IMR-90 (cell line): ENCODE data around the gene ZNF593OS. TPM values are rescaled to one million over a fixed set of nuclear protein-coding genes. Genes with fewer than 3 reads are reported as not detected.
A peak's percentile ranks its signal among the peaks of the same experiment; 100 is the strongest.

Source experiments
- ATAC-seq: fragments of 200-7000 bp; cut with Tn5 transposase; 2 replicates; pipeline ENCODE4 v1.9.1; 2020; ENCODE audit warnings: low read depth, mild to moderate bottlenecking, moderate library complexity
- BruUV-seq: library from RNA; stranded (reverse); fragments of 400-500 nt; replicated peaks from 2 replicates; lab custom pipeline; 2021; lab: Mats Ljungman, UMichigan
- CTCF ChIA-PET: fragments of 300-600 bp; formaldehyde crosslinking; extraction: SDS; loops from one replicate; lab custom pipeline; 2021; ENCODE audit warnings: antibody characterized with exemption; lab: Yijun Ruan, JAX
- POLR2A ChIA-PET: fragments of 300-600 bp; sonication (Branson Sonifier 250); formaldehyde crosslinking; loops from one replicate; lab custom pipeline; 2022; ENCODE audit warnings: antibody characterized with exemption; ENCODE audit not compliant: unreplicated experiment; lab: Charles Lee
- DNase-seq: peaks from one replicate; pipeline ENCODE4 v3.0.0; 2013
- H2AFZ ChIP-seq: replicated peaks from 2 replicates; pipeline ENCODE3; 2013; ENCODE audit warnings: low read length, mild to moderate bottlenecking; ENCODE audit not compliant: poor library complexity
- H2AK5ac ChIP-seq: 2 replicates; pipeline ENCODE4 v1.6.1; 2013; ENCODE audit warnings: low read depth, low read length, inconsistent platforms
- H2AK9ac ChIP-seq: replicated peaks from 2 replicates; pipeline ENCODE3; 2013; ENCODE audit warnings: mild to moderate bottlenecking, low read depth, low read length, moderate library complexity; ENCODE audit not compliant: poor library complexity
- H2BK120ac ChIP-seq: 2 replicates; pipeline ENCODE4 v1.6.1; 2013; ENCODE audit warnings: low read depth, low read length, inconsistent platforms
- H2BK15ac ChIP-seq: 3 replicates; pipeline ENCODE4 v1.6.1; 2013; ENCODE audit warnings: low read depth, low read length, inconsistent platforms
- H2BK20ac ChIP-seq: 2 replicates; pipeline ENCODE4 v1.6.1; 2013; ENCODE audit warnings: low read depth, mild to moderate bottlenecking, inconsistent platforms, low read length, moderate library complexity
- H2BK5ac ChIP-seq: 2 replicates; pipeline ENCODE4 v1.6.1; 2013; ENCODE audit warnings: mild to moderate bottlenecking, low read depth, low read length, inconsistent platforms; ENCODE audit not compliant: poor library complexity, severe bottlenecking
- H3K14ac ChIP-seq: replicated peaks from 2 replicates; pipeline ENCODE4 v1.6.1; 2013; ENCODE audit warnings: low read depth, low read length, inconsistent platforms
- H3K18ac ChIP-seq: 2 replicates; pipeline ENCODE4 v1.6.1; 2013; ENCODE audit warnings: low read depth, low read length, control low read depth
- H3K23ac ChIP-seq: 2 replicates; pipeline ENCODE4 v1.6.1; 2013; ENCODE audit warnings: low read depth, low read length, inconsistent platforms
- H3K27ac ChIP-seq: 2 replicates; pipeline ENCODE4 v1.5.1; 2013; ENCODE audit warnings: mild to moderate bottlenecking, control low read depth, low read length; ENCODE audit not compliant: insufficient read depth
- H3K27me3 ChIP-seq: 2 replicates; pipeline ENCODE4 v1.6.1; 2013; ENCODE audit warnings: low read length; ENCODE audit not compliant: control insufficient read depth, insufficient read depth
- H3K36me3 ChIP-seq: 2 replicates; pipeline ENCODE4 v1.6.1; 2013; ENCODE audit warnings: low read length, mixed read lengths; ENCODE audit not compliant: control insufficient read depth, insufficient read depth
- H3K4ac ChIP-seq: 2 replicates; pipeline ENCODE4 v1.6.1; 2013; ENCODE audit warnings: low read depth, low read length, inconsistent platforms
- H3K4me1 ChIP-seq: 2 replicates; pipeline ENCODE4 v1.6.1; 2013; ENCODE audit warnings: low read length, mixed read lengths; ENCODE audit not compliant: control insufficient read depth, insufficient read depth
- H3K4me2 ChIP-seq: 2 replicates; pipeline ENCODE4 v1.6.1; 2013; ENCODE audit warnings: low read depth, mild to moderate bottlenecking, control low read depth, low read length, moderate library complexity
- H3K4me3 ChIP-seq: 2 replicates; pipeline ENCODE4 v1.5.1; 2013; ENCODE audit warnings: low read depth, mild to moderate bottlenecking, control low read depth, low read length, moderate library complexity; ENCODE audit not compliant: insufficient read depth
- H3K56ac ChIP-seq: 2 replicates; pipeline ENCODE4 v1.6.1; 2013; ENCODE audit warnings: low read length, inconsistent platforms; ENCODE audit not compliant: insufficient read depth; ENCODE audit errors: extremely low read depth
- H3K79me1 ChIP-seq, 2 experiments: 2 replicates each; pipeline ENCODE4 v1.6.1; 2013; ENCODE audit warnings: low read length in 2 of 2, inconsistent platforms in 1 of 2, low read depth in 1 of 2
- H3K9ac ChIP-seq: 2 replicates; pipeline ENCODE4 v1.6.1; 2013; ENCODE audit warnings: low read depth, low read length, control low read depth
- H3K9me1 ChIP-seq: 2 replicates; pipeline ENCODE4 v1.6.1; 2013; ENCODE audit warnings: low read length, inconsistent platforms; ENCODE audit not compliant: insufficient read depth
- H3K9me3 ChIP-seq: 2 replicates; pipeline ENCODE4 v1.6.1; 2013; ENCODE audit warnings: low read length; ENCODE audit not compliant: control insufficient read depth, insufficient read depth
- H4K20me1 ChIP-seq: 2 replicates; pipeline ENCODE4 v1.6.1; 2013; ENCODE audit warnings: low read length, inconsistent platforms; ENCODE audit not compliant: insufficient read depth
- H4K5ac ChIP-seq: 2 replicates; pipeline ENCODE4 v1.6.1; 2013; ENCODE audit warnings: mild to moderate bottlenecking, low read depth, low read length, control low read depth
- H4K8ac ChIP-seq, 2 experiments: 2 replicates each; pipeline ENCODE4 v1.6.1; 2013; ENCODE audit warnings: low read depth in 2 of 2, low read length in 2 of 2, control low read depth in 1 of 2, inconsistent platforms in 1 of 2
- H4K91ac ChIP-seq: 2 replicates; pipeline ENCODE4 v1.6.1; 2013; ENCODE audit warnings: low read depth, low read length, inconsistent platforms; ENCODE audit not compliant: insufficient read depth
- BHLHE40 ChIP-seq: fragments of 150-350 bp; IDR thresholded peaks from 2 replicates; pipeline ENCODE4 v1.6.1; 2016; ENCODE audit warnings: mild to moderate bottlenecking, low read depth, low read length
- CEBPB ChIP-seq: IDR thresholded peaks from 2 replicates; pipeline ENCODE4 v1.6.1; 2012; ENCODE audit warnings: low read depth, low read length, improper control_type of control experiment
- CHD1 ChIP-seq: IDR thresholded peaks from 2 replicates; pipeline ENCODE4 v1.6.1; 2012; ENCODE audit warnings: low read depth, low read length, improper control_type of control experiment
- FOS ChIP-seq: fragments of 150-350 bp; IDR thresholded peaks from 2 replicates; pipeline ENCODE4 v1.6.1; 2016; ENCODE audit warnings: low read depth, low read length
- MAFK ChIP-seq: IDR thresholded peaks from 2 replicates; pipeline ENCODE4 v1.6.1; 2012; ENCODE audit warnings: low read depth, low read length, improper control_type of control experiment
- MAZ ChIP-seq: IDR thresholded peaks from 2 replicates; pipeline ENCODE4 v1.6.1; 2012; ENCODE audit warnings: low read depth, mild to moderate bottlenecking, low read length, improper control_type of control experiment, moderate library complexity, borderline replicate concordance
- MXI1 ChIP-seq: IDR thresholded peaks from 2 replicates; pipeline ENCODE4 v1.6.1; 2012; ENCODE audit warnings: low read depth, mild to moderate bottlenecking, low read length, moderate library complexity, borderline replicate concordance
- NFE2L2 ChIP-seq: fragments of 150-350 bp; IDR thresholded peaks from 2 replicates; pipeline ENCODE4 v1.6.1; 2016; ENCODE audit warnings: low read depth, mild to moderate bottlenecking, low read length
- POLR2A ChIP-seq: IDR thresholded peaks from 2 replicates; pipeline ENCODE4 v1.6.1; 2012; ENCODE audit warnings: mild to moderate bottlenecking, low read depth, low read length
- RAD21 ChIP-seq: IDR thresholded peaks from 2 replicates; pipeline ENCODE4 v1.6.1; 2012; ENCODE audit warnings: low read length, improper control_type of control experiment
- RCOR1 ChIP-seq: IDR thresholded peaks from 2 replicates; pipeline ENCODE4 v1.6.1; 2012; ENCODE audit warnings: mild to moderate bottlenecking, low read length, improper control_type of control experiment; ENCODE audit not compliant: insufficient replicate concordance
- RFX5 ChIP-seq: IDR thresholded peaks from 2 replicates; pipeline ENCODE4 v1.8.0; 2012; ENCODE audit warnings: low read depth, mild to moderate bottlenecking, low read length, moderate library complexity
- SMC3 ChIP-seq: fragments of 150-350 bp; IDR thresholded peaks from 2 replicates; pipeline ENCODE4 v1.6.1; 2016; ENCODE audit warnings: low read depth, mild to moderate bottlenecking, antibody characterized with exemption, low read length, moderate library complexity
- WGBS, 2 experiments: methylation state at CpG; one replicate each; pipeline versions ENCODE4 v1.1.5 to v1.1.7; 2013; ENCODE audit warnings: missing lambda C conversion rate in 2 of 2; ENCODE audit not compliant: insufficient read length in 1 of 2; ENCODE audit errors: extremely low coverage in 2 of 2; 5-methylcytosine and 5-hydroxymethylcytosine counted together
- dilution Hi-C: fragments of 300-500 bp; cut with HindIII; formaldehyde crosslinking; loops from one replicate; pipeline ENCODE4 v1.14.3; 2018; ENCODE audit warnings: low sequenced_read_pairs; ENCODE audit not compliant: unreplicated experiment
- in situ Hi-C: fragments of 300-500 bp; cut with MboI; formaldehyde crosslinking; loops from 3 replicates; pipeline ENCODE4 v1.14.3; 2019; ENCODE audit warnings: low sequenced_read_pairs, inconsistent platforms, mixed read lengths
- intact Hi-C: fragments of 100-400 bp; cut with micrococcal nuclease; formaldehyde crosslinking; loops from 2 replicates; pipeline ENCODE4 v1.10.0; 2022
- polyA plus RNA-seq, 3 experiments: library from polyadenylated mRNA; depleted of rRNA; stranded (reverse); fragments of >200 nt; gene quantifications; 2 replicates each; pipeline ENCODE4 v1.2.3, GENCODE V29; 2012; ENCODE audit warnings: low replicate concordance in 1 of 3
- total RNA-seq: library from RNA; depleted of rRNA; stranded (reverse); fragments of >200 nt; gene quantifications from 2 replicates; pipeline ENCODE4 v1.2.3, GENCODE V29; 2012
- TF ChIP-seq, protein P1 (sequence below): fragments of 150-350 bp; IDR thresholded peaks from 2 replicates; pipeline ENCODE4 v1.6.1; 2016; ENCODE audit warnings: low read depth, mild to moderate bottlenecking, low read length, moderate library complexity, borderline replicate concordance
- TF ChIP-seq, protein P2 (sequence below): conservative IDR thresholded peaks from 2 replicates; pipeline ENCODE4 v1.5.1; 2012; ENCODE audit warnings: mild to moderate bottlenecking, low read depth, low read length, improper control_type of control experiment
- TF ChIP-seq, protein P3 (sequence below): fragments of 150-350 bp; IDR thresholded peaks from 2 replicates; pipeline ENCODE4 v1.6.1; 2017; ENCODE audit warnings: mild to moderate bottlenecking, antibody characterized with exemption, low read length, low read depth

Gene ZNF593OS
- total and polyA plus RNA-seq, 2 of the 4 experiments (the other 2 are of a cell fraction): not detected

DNA sequence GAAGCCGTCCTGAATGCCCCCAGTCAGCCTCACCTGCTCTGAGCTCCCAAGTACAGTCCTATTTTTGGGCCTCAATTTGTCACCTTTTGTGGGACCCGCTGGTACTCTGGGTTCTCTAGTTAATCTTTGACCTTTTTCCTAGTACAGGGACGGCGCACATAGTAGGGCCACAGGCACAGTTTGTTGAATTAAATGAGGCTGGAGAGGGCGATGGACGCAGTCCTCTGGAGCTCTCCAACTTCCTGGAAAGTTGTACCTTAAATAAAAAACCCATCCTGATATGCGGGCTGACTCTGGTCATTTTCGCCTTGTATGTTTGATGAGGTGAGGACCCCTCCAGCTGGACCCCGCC lies 8.0 kb downstream of the ZNF593OS start:
- Histone ChIP-seq H3K23ac (no peak overlapping the region), H2AK5ac (no peak overlapping the region), H2BK15ac (no peak overlapping the region), H3K27ac (no peak overlapping the region), H3K79me1 (no peaks in the 10 kb centered on the region), H3K4me1 (peaks cover 4% of the 10 kb centered on the region), H4K8ac (no peak overlapping the region), H3K9me1 (no peaks in the 10 kb centered on the region), H2AK9ac (no peak overlapping the region), H2BK5ac (no peak overlapping the region), H3K4me2 (peak overlapping the region; percentile 63; the same call in 1 of the 2 replicates), H4K20me1 (no peaks in the 10 kb centered on the region), H3K4ac (no peak overlapping the region), H3K9me3 (no peaks in the 10 kb centered on the region), H3K27me3 (peaks cover 21% of the 10 kb centered on the region; the same call in 1 of the 2 replicates), H2AFZ (peak overlapping the region; percentile 87), H3K56ac (no peak overlapping the region), H3K4me3 (no peak overlapping the region), H2BK120ac (no peak overlapping the region), H3K9ac (no peak overlapping the region), H3K36me3 (no peaks in the 10 kb centered on the region), H4K91ac (no peak overlapping the region), H2BK20ac (no peak overlapping the region), H4K5ac (no peak overlapping the region), H3K18ac (no peak overlapping the region), H3K14ac (no peak overlapping the region)
- BruUV-seq: no TSS peak
- ATAC-seq (no peak), DNase-seq (no peak)
- TF ChIP-seq BHLHE40 (no peak), RFX5 (no peak), RAD21 (no peak), RCOR1 (no peak), SMC3 (no peak), CHD1 (no peak), CEBPB (no peak), MAZ (no peak), MXI1 (no peak), POLR2A (no peak), NFE2L2 (no peak), FOS (no peak), MAFK (no peak)
- TF ChIP-seq, protein P1, sequence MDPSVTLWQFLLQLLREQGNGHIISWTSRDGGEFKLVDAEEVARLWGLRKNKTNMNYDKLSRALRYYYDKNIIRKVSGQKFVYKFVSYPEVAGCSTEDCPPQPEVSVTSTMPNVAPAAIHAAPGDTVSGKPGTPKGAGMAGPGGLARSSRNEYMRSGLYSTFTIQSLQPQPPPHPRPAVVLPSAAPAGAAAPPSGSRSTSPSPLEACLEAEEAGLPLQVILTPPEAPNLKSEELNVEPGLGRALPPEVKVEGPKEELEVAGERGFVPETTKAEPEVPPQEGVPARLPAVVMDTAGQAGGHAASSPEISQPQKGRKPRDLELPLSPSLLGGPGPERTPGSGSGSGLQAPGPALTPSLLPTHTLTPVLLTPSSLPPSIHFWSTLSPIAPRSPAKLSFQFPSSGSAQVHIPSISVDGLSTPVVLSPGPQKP: no peak
- TF ChIP-seq, protein P2, sequence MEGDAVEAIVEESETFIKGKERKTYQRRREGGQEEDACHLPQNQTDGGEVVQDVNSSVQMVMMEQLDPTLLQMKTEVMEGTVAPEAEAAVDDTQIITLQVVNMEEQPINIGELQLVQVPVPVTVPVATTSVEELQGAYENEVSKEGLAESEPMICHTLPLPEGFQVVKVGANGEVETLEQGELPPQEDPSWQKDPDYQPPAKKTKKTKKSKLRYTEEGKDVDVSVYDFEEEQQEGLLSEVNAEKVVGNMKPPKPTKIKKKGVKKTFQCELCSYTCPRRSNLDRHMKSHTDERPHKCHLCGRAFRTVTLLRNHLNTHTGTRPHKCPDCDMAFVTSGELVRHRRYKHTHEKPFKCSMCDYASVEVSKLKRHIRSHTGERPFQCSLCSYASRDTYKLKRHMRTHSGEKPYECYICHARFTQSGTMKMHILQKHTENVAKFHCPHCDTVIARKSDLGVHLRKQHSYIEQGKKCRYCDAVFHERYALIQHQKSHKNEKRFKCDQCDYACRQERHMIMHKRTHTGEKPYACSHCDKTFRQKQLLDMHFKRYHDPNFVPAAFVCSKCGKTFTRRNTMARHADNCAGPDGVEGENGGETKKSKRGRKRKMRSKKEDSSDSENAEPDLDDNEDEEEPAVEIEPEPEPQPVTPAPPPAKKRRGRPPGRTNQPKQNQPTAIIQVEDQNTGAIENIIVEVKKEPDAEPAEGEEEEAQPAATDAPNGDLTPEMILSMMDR: no peak
- TF ChIP-seq, protein P3, sequence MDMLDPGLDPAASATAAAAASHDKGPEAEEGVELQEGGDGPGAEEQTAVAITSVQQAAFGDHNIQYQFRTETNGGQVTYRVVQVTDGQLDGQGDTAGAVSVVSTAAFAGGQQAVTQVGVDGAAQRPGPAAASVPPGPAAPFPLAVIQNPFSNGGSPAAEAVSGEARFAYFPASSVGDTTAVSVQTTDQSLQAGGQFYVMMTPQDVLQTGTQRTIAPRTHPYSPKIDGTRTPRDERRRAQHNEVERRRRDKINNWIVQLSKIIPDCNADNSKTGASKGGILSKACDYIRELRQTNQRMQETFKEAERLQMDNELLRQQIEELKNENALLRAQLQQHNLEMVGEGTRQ: no peak
- ChIA-PET POLR2A (no interaction called here), CTCF (interaction anchor here (0.7 kb wide), 1 partner anchor 90 kb away, joined by 3 read pairs; no protein-coding TSS in a partner anchor)
- in situ Hi-C loops (no loop called here), dilution Hi-C loops (no loop called here), intact Hi-C loops (loop anchor here (1.0 kb wide), 1 partner anchor 58 kb away; no protein-coding TSS in a partner anchor)
- 100% methylated on average over 1 of the region's 9 CpGs; no CpG with 5 or more reads in 1 of the 2 experiments for WGBS, 2 experiments
